PC-3 (cell line): Measurements from ENCODE around the gene MYO7A.

Source experiments
- EZH2 ChIP-seq: fragments of 300-600 bp; sonication (generic); IDR thresholded peaks from one replicate; pipeline ENCODE4 v1.6.1; 2017; ENCODE audit warnings: antibody characterized with exemption, mild to moderate bottlenecking, low read length; ENCODE audit not compliant: unreplicated experiment
- EZH2phosphoT487 ChIP-seq: fragments of 300-600 bp; sonication (generic); IDR thresholded peaks from 2 replicates; pipeline ENCODE4 v1.6.1; 2018; ENCODE audit warnings: mild to moderate bottlenecking, antibody characterized with exemption, low read length, borderline replicate concordance
- TF ChIP-seq, protein P1 (sequence below): fragments of 300-600 bp; sonication (generic); conservative IDR thresholded peaks from 2 replicates; pipeline ENCODE4 v1.5.1; 2017; ENCODE audit warnings: antibody characterized with exemption, low read depth, mild to moderate bottlenecking, low read length

DNA sequence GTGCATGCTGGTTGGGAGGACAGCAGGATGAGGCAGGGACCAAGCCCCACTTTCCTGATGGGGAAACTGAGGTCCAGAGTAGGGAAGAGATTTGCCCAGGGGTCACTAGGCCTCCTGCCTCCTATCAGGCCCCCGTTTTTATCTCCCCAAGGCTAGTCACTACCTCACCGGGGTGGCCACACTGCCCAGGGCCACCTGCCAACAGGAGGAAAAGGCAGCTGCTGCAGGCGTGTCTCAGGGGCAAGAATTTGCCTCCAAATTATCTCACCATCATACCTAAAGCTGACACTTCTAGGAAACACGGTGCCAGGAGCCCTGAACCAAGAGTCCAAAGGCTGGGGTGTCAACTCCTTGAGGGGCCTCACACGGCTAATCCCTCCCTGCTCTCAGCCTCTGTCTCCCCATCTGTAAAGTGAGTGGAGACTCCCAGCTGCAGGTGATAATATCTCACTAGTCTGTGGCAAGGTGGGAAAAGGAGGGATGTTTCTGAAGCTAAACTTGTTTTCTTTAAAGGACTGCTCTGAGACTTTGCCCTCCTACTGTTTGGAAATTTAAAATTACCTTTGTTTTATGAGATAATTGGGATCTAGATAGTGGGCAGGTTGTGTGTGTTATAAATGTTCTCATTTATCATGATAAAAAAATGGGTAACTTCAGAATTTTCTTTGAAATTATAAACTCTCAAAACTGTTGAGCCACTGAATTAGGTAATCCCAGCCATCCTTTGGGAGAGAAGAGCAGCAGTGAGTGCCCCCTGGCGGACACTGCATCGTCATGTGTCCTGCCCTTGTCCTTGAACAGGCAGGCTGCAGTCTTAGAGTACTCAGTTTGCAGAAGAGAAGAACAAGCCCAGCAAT, 60.0 kb downstream of the MYO7A start:
- TF ChIP-seq, protein P1, sequence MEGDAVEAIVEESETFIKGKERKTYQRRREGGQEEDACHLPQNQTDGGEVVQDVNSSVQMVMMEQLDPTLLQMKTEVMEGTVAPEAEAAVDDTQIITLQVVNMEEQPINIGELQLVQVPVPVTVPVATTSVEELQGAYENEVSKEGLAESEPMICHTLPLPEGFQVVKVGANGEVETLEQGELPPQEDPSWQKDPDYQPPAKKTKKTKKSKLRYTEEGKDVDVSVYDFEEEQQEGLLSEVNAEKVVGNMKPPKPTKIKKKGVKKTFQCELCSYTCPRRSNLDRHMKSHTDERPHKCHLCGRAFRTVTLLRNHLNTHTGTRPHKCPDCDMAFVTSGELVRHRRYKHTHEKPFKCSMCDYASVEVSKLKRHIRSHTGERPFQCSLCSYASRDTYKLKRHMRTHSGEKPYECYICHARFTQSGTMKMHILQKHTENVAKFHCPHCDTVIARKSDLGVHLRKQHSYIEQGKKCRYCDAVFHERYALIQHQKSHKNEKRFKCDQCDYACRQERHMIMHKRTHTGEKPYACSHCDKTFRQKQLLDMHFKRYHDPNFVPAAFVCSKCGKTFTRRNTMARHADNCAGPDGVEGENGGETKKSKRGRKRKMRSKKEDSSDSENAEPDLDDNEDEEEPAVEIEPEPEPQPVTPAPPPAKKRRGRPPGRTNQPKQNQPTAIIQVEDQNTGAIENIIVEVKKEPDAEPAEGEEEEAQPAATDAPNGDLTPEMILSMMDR: peak; percentile 98
- no peak for TF ChIP-seq EZH2
- no peak for TF ChIP-seq EZH2phosphoT487
